CD8-positive, alpha-beta memory T cell (primary cell): ENCODE results near the gene SBK3. TPM values are rescaled to one million over a fixed set of nuclear protein-coding genes. Genes with fewer than 3 reads are reported as not detected.

ENCODE experiments used
- CTCF ChIA-PET: fragments of 350-600 bp; sonication (Branson Sonifier 250); formaldehyde crosslinking; loops from one replicate; lab custom pipeline; 2021; ENCODE audit warnings: antibody characterized with exemption; lab: Charles Lee
- POLR2A ChIA-PET: fragments of 350-600 bp; sonication (Branson Sonifier 250); formaldehyde crosslinking; loops from one replicate; lab custom pipeline; 2021; ENCODE audit warnings: antibody characterized with exemption; lab: Charles Lee
- DNase-seq, 5 donors: peaks; one replicate each; pipeline versions ENCODE4 v3.0.0 to v3.0.0-alpha.2; 2020 to 2022; ENCODE audit warnings: mixed read lengths in 1 of 5
- H3K27ac ChIP-seq: one replicate; pipeline ENCODE4 v1.7.0; 2013; ENCODE audit warnings: low read depth, mild to moderate bottlenecking, low read length, moderate library complexity
- H3K27me3 ChIP-seq: 2 replicates; pipeline ENCODE4 v1.7.0; 2013; ENCODE audit warnings: low read length, mild to moderate bottlenecking; ENCODE audit not compliant: insufficient read depth, poor library complexity, severe bottlenecking
- H3K36me3 ChIP-seq: 2 replicates; pipeline ENCODE4 v1.7.0; 2013; ENCODE audit warnings: mild to moderate bottlenecking, low read length, moderate library complexity; ENCODE audit not compliant: insufficient read depth
- H3K4me1 ChIP-seq: 2 replicates; pipeline ENCODE4 v1.7.0; 2013; ENCODE audit warnings: mild to moderate bottlenecking, low read length, moderate library complexity; ENCODE audit not compliant: insufficient read depth
- H3K4me3 ChIP-seq: 2 replicates; pipeline ENCODE4 v1.7.0; 2013; ENCODE audit warnings: mild to moderate bottlenecking, low read length
- H3K9me3 ChIP-seq: 2 replicates; pipeline ENCODE4 v1.7.0; 2013; ENCODE audit warnings: mild to moderate bottlenecking, low read length
- H3K27ac Mint-ChIP-seq, 8 donors: one replicate each; pipeline ENCODE4 v1.8.0; 2020 to 2021; ENCODE audit warnings: mixed read lengths in 8 of 8, mild to moderate bottlenecking in 6 of 8, inconsistent platforms in 3 of 8, moderate library complexity in 3 of 8
- H3K27me3 Mint-ChIP-seq, 2 donors: one replicate each; pipeline ENCODE4 v1.8.0; 2020 to 2021; ENCODE audit warnings: mixed read lengths in 2 of 2, mild to moderate bottlenecking in 1 of 2, moderate library complexity in 1 of 2
- H3K36me3 Mint-ChIP-seq, 3 donors: one replicate each; pipeline ENCODE4 v1.8.0; 2020 to 2021; ENCODE audit warnings: mixed read lengths in 3 of 3, inconsistent platforms in 1 of 3, mild to moderate bottlenecking in 1 of 3
- H3K4me1 Mint-ChIP-seq, 3 donors: one replicate each; pipeline ENCODE4 v1.8.0; 2020 to 2021; ENCODE audit warnings: mixed read lengths in 3 of 3, inconsistent platforms in 1 of 3, mild to moderate bottlenecking in 1 of 3
- H3K4me3 Mint-ChIP-seq, 7 donors: one replicate each; pipeline ENCODE4 v1.8.0; 2020 to 2021; ENCODE audit warnings: mixed read lengths in 7 of 7, mild to moderate bottlenecking in 6 of 7, moderate library complexity in 4 of 7, inconsistent platforms in 2 of 7
- H3K9me3 Mint-ChIP-seq, 5 donors: one replicate each; pipeline ENCODE4 v1.8.0; 2020 to 2022; ENCODE audit warnings: mixed read lengths in 5 of 5, mild to moderate bottlenecking in 3 of 5, moderate library complexity in 2 of 5, inconsistent platforms in 1 of 5
- polyA plus RNA-seq: library from polyadenylated mRNA; unstranded; fragments of 300-500 nt; fragmentation: Illumina TruSeq; gene quantifications from one replicate; pipeline ENCODE4 v1.2.3, GENCODE V29; 2021
- total RNA-seq, 2 experiments: library from RNA; stranded (reverse); gene quantifications; one replicate each; pipeline ENCODE4 v1.2.3, GENCODE V29; 2021

The SBK3 gene, protein sequence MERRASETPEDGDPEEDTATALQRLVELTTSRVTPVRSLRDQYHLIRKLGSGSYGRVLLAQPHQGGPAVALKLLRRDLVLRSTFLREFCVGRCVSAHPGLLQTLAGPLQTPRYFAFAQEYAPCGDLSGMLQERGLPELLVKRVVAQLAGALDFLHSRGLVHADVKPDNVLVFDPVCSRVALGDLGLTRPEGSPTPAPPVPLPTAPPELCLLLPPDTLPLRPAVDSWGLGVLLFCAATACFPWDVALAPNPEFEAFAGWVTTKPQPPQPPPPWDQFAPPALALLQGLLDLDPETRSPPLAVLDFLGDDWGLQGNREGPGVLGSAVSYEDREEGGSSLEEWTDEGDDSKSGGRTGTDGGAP
- total RNA-seq (not detected), polyA plus RNA-seq (not detected)

- H3K36me3 Mint-ChIP-seq: no peaks in the 10 kb centered on the region
- H3K27me3 Mint-ChIP-seq: peaks cover 8 to 35% of the 10 kb centered on the region in 2 donors
- H3K27me3 ChIP-seq: no peaks in the 10 kb centered on the region
- ChIA-PET POLR2A (no interaction called here), CTCF (no interaction called here)
- H3K27ac ChIP-seq: peak within 1 kb of the TSS; percentile 27
- no peaks in the 10 kb centered on the region for H3K36me3 ChIP-seq
- H3K4me3 ChIP-seq: no peak within 1 kb of the TSS
- no peak for DNase-seq
- no peaks in the 10 kb centered on the region for H3K9me3 Mint-ChIP-seq
- H3K27ac Mint-ChIP-seq: no peak within 1 kb of the TSS
- H3K4me1 Mint-ChIP-seq: no peaks in the 10 kb centered on the region
- H3K9me3 ChIP-seq: no peaks in the 10 kb centered on the region
- H3K4me3 Mint-ChIP-seq: no peak within 1 kb of the TSS
- no peaks in the 10 kb centered on the region for H3K4me1 ChIP-seq
These were observed at the start of gene SBK3 for GRCh38 chr19:55545443-55545842. Gene SBK3 (minus strand): TSS chr19:55545543. CDS start chr19:55545543, 0 bp downstream.

GRCh38 chr19:55593096-55593772, 47.9 kb upstream of the SBK3 start:
- no peaks in the 10 kb centered on the region for H3K9me3 Mint-ChIP-seq
- POLR2A ChIA-PET: no interaction called here

GRCh38 chr19:55592391-55593090, 47.2 kb upstream of the SBK3 start:
- H3K4me1 Mint-ChIP-seq: peaks cover 4 to 8% (median 5%) of the 10 kb centered on the region in 3 donors
- no peaks in the 10 kb centered on the region for H3K9me3 Mint-ChIP-seq
- H3K4me3 ChIP-seq: no peak overlapping the region

More at GRCh38 chr19:55593096-55593772, 47.9 kb upstream of the SBK3 start:
- H3K4me1 Mint-ChIP-seq: peaks cover 3 to 8% (median 3%) of the 10 kb centered on the region in 3 donors
- Histone ChIP-seq H3K36me3 (peaks cover 12% of the 10 kb centered on the region), H3K27ac (no peak overlapping the region), H3K4me1 (peaks cover 2% of the 10 kb centered on the region), H3K9me3 (no peaks in the 10 kb centered on the region), H3K4me3 (no peak overlapping the region), H3K27me3 (no peaks in the 10 kb centered on the region)
- no peak overlapping the region for H3K27ac Mint-ChIP-seq
- H3K36me3 Mint-ChIP-seq: peaks cover 13 to 34% (median 14%) of the 10 kb centered on the region in 3 donors
- DNase-seq: no peak
- CTCF ChIA-PET: interaction anchor here (0.5 to 2.5 kb wide), 2 partner anchors 13 to 39 kb away, joined by 3 to 9 read pairs; partner anchors contain the start of gene ZNF865
- H3K4me3 Mint-ChIP-seq: no peak overlapping the region
- H3K27me3 Mint-ChIP-seq: peaks cover 4 to 10% of the 10 kb centered on the region in 2 donors

GRCh38 chr19:55591555-55591954, 46.2 kb upstream of the SBK3 start:
- Mint-ChIP-seq H3K4me3 (no peak overlapping the region), H3K27ac (no peak overlapping the region), H3K9me3 (no peaks in the 10 kb centered on the region), H3K27me3 (peaks cover 4 to 10% of the 10 kb centered on the region in 2 donors), H3K4me1 (peaks cover 14 to 16% (median 15%) of the 10 kb centered on the region in 3 donors), H3K36me3 (peaks cover 13 to 28% (median 14%) of the 10 kb centered on the region in 3 donors)
- no peaks in the 10 kb centered on the region for H3K9me3 ChIP-seq
- no peak overlapping the region for H3K27ac ChIP-seq
- H3K4me1 ChIP-seq: peaks cover 16% of the 10 kb centered on the region
- peak in 1 of 5 donors; percentile 20 for DNase-seq
- H3K36me3 ChIP-seq: peaks cover 12% of the 10 kb centered on the region
- POLR2A ChIA-PET: no interaction called here
- H3K4me3 ChIP-seq: no peak overlapping the region
- no peaks in the 10 kb centered on the region for H3K27me3 ChIP-seq
- CTCF ChIA-PET: no interaction called here

More at GRCh38 chr19:55592391-55593090, 47.2 kb upstream of the SBK3 start:
- H3K36me3 Mint-ChIP-seq: peaks cover 13 to 34% (median 14%) of the 10 kb centered on the region in 3 donors
- peaks cover 4 to 10% of the 10 kb centered on the region in 2 donors for H3K27me3 Mint-ChIP-seq
- ChIA-PET POLR2A (no interaction called here), CTCF (interaction anchor here (2.5 kb wide), 1 partner anchor 13 kb away, joined by 9 read pairs; the partner anchor contains the start of gene ZNF865)
- Histone ChIP-seq H3K27ac (no peak overlapping the region), H3K9me3 (no peaks in the 10 kb centered on the region), H3K27me3 (no peaks in the 10 kb centered on the region), H3K36me3 (peaks cover 12% of the 10 kb centered on the region), H3K4me1 (peaks cover 7% of the 10 kb centered on the region)
- no peak overlapping the region for H3K27ac Mint-ChIP-seq
- H3K4me3 Mint-ChIP-seq: no peak overlapping the region
- no peak for DNase-seq

DNA sequence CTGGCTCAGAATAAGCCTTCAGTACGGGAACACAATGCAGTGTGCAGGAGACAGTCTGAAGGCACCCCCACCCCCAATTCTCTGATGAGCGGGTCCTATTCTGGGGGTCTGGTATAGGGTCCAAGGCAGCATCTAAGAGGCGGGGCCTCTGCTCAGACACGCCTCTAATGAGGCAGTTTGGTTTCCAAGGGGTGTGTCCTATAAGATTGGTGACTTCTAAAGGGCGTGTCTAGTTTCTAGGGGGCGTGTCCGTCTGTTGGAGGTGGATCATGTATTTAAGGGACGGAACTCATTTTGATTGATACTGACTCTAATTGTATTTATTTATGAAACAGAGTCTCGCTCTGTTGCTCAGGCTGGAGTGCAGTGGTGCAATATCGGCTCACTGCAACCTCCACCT, 45.3 kb upstream of the SBK3 start:
- Mint-ChIP-seq H3K27ac (peak overlapping the region in 1 of 8 donors; percentile 29), H3K27me3 (peaks cover 4 to 8% of the 10 kb centered on the region in 2 donors), H3K9me3 (no peaks in the 10 kb centered on the region), H3K4me1 (peaks cover 21 to 24% (median 22%) of the 10 kb centered on the region in 3 donors), H3K36me3 (peaks cover 8 to 19% (median 12%) of the 10 kb centered on the region in 3 donors), H3K4me3 (peak overlapping the region in 2 of 7 donors; percentile 23 to 34)
- H3K36me3 ChIP-seq: peaks cover 6% of the 10 kb centered on the region
- no peaks in the 10 kb centered on the region for H3K27me3 ChIP-seq
- H3K9me3 ChIP-seq: no peaks in the 10 kb centered on the region
- no peak overlapping the region for H3K4me3 ChIP-seq
- POLR2A ChIA-PET: interaction anchor here (0.7 kb wide), 1 partner anchor 44 kb away, joined by 3 read pairs; no protein-coding TSS in a partner anchor
- CTCF ChIA-PET: no interaction called here
- peaks cover 22% of the 10 kb centered on the region for H3K4me1 ChIP-seq
- H3K27ac ChIP-seq: no peak overlapping the region
- no peak for DNase-seq

DNA sequence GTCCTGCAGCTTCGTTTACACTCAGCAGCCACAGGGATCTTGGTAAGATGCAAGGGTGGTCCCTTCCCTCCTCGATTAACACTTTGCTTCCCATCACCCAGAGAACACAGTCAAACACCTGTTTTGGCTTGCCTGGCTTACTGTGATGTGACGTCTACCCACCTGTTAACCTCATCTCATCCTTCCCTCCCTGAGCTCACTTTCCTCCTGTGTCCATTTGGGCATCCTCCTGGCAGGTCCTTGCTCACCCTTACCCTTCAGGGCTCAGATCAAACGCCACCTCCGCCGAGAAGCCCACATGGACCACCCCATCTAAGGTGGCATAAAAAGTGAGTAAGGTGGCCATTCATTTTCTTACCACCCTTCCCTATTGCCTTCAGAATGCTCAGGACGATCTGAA, 44.8 kb upstream of the SBK3 start:
- CTCF ChIA-PET: no interaction called here

GRCh38 chr19:55588738-55589137, 43.4 kb upstream of the SBK3 start:
- H3K36me3 ChIP-seq: no peaks in the 10 kb centered on the region
- peaks cover 8 to 12% of the 10 kb centered on the region in 2 donors for H3K27me3 Mint-ChIP-seq
- ChIA-PET CTCF (interaction anchor here (1.4 to 2.6 kb wide), 3 partner anchors 10 to 44 kb away, joined by 4 to 11 read pairs (median 5); partner anchors contain the start of gene FIZ1), POLR2A (no interaction called here)
- H3K4me3 ChIP-seq: no peak overlapping the region
- peaks cover 0 to 7% (median 3%) of the 10 kb centered on the region in 3 donors for H3K36me3 Mint-ChIP-seq
- DNase-seq: no peak
- H3K4me3 Mint-ChIP-seq: peak overlapping the region in 1 of 7 donors; percentile 23
- H3K9me3 ChIP-seq: no peaks in the 10 kb centered on the region
- H3K27me3 ChIP-seq: no peaks in the 10 kb centered on the region
- H3K4me1 ChIP-seq: peaks cover 22% of the 10 kb centered on the region
- H3K27ac ChIP-seq: no peak overlapping the region
- no peaks in the 10 kb centered on the region for H3K9me3 Mint-ChIP-seq
- no peak overlapping the region for H3K27ac Mint-ChIP-seq
- H3K4me1 Mint-ChIP-seq: peaks cover 22 to 30% (median 26%) of the 10 kb centered on the region in 3 donors

More for the DNA sequence above, 44.8 kb upstream of the SBK3 start:
- POLR2A ChIA-PET: interaction anchor here (0.7 kb wide), 1 partner anchor 45 kb away, joined by 3 read pairs; no protein-coding TSS in a partner anchor
- Mint-ChIP-seq H3K27me3 (peaks cover 8 to 11% of the 10 kb centered on the region in 2 donors), H3K9me3 (no peaks in the 10 kb centered on the region), H3K36me3 (peaks cover 4 to 14% (median 7%) of the 10 kb centered on the region in 3 donors), H3K27ac (no peak overlapping the region), H3K4me3 (peak overlapping the region in 1 of 7 donors; percentile 34), H3K4me1 (peaks cover 25 to 29% (median 26%) of the 10 kb centered on the region in 3 donors)
- no peaks in the 10 kb centered on the region for H3K9me3 ChIP-seq
- no peaks in the 10 kb centered on the region for H3K27me3 ChIP-seq
- DNase-seq: peak in 1 of 5 donors; percentile 18
- H3K4me3 ChIP-seq: no peak overlapping the region
- H3K36me3 ChIP-seq: peaks cover under 1% of the 10 kb centered on the region
- no peak overlapping the region for H3K27ac ChIP-seq
- H3K4me1 ChIP-seq: peaks cover 22% of the 10 kb centered on the region
